Measurements from ENCODE around the gene ARHGEF38.

ARHGEF38 gene

DNA sequence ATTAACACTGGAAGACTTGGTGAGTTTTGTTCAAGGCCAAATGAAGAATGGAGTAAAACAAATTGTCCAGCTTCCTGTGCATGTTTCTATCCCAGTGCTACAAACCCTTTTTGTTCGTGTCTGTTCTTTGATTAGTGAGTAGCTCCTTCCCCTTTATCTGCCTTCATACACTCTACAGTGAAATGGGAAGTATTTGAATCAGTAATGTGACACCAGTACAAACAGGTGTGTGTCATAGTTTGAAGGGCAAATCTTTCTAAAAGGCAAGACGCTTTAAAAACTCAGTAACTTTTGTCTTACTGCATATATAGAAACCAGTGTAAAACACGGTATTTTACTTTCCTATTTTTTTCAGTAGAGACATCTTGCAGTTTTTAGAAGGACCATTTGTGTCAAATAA lies 5.9 kb downstream of the ARHGEF38 start:
- Histone ChIP-seq H3K4me1 (ENCODE audit: control insufficient read depth, insufficient read depth, low read length) (no peaks in the 10 kb centered on the region), H3K27me3 (ENCODE audit: control insufficient read depth, insufficient read depth, low read length) (peaks cover 37% of the 10 kb centered on the region), H3K4me3 (ENCODE audit: low read length) (no peak overlapping the region), H3K27ac (ENCODE audit: low read length) (no peak overlapping the region), H3K36me3 (ENCODE audit: control insufficient read depth, insufficient read depth, low read length) (no peaks in the 10 kb centered on the region), H3K9me3 (ENCODE audit: control insufficient read depth, insufficient read depth, low read length) (no peaks in the 10 kb centered on the region)
- DNase-seq (ENCODE audit: low read depth, low spot score): no peak
- no CpG with 5 or more reads among the region's 3 CpGs for WGBS (ENCODE audit: insufficient coverage, insufficient read length)

DNA sequence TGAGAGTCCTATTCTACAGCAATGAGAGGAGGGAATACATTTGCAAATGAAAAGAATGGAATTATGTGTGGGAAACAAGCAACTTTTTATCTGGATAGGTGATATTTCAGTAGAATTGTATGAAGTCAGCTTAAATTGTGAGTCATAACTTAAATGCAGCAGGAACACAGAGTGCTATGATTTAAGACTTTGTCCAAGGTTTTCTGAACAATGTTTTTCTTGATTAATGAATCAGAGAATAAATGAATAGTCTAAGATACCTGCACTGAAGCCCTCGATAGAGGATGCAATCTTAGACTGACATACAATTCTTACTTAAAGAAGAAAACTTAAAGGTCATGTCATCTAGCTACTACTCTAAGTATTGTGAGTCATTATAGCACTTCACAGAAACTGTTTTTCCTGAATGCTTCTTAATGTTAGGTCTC lies 8.0 kb downstream of the ARHGEF38 start:
- no CpG with 5 or more reads among the region's 1 CpG for WGBS (ENCODE audit: insufficient coverage, insufficient read length)

DNA sequence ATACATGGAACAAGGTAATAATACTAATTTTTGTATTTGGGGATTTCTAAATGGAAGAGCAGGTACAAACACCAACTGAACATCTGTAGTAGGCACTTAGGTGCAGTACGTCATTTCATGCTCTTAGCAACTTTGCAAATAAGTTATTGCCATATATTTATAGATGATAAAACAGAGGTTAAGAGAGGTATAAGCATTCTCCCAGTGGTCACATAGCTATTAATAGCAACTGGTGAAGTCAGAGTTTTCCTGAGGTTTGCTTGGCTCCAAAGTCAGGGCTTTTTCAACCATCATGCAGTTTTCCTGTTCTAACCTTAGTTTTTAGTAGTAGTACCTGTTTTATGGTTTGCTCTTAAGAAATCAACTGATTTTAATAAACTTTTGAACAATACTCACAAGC lies 10.9 kb downstream of the ARHGEF38 start:
- Histone ChIP-seq H3K4me3 (ENCODE audit: low read length) (no peak overlapping the region), H3K27ac (ENCODE audit: low read length) (no peak overlapping the region), H3K27me3 (ENCODE audit: control insufficient read depth, insufficient read depth, low read length) (peaks cover 10% of the 10 kb centered on the region; the same call in 1 of the 2 replicates), H3K9me3 (ENCODE audit: control insufficient read depth, insufficient read depth, low read length) (no peaks in the 10 kb centered on the region), H3K4me1 (ENCODE audit: control insufficient read depth, insufficient read depth, low read length) (no peaks in the 10 kb centered on the region), H3K36me3 (ENCODE audit: control insufficient read depth, insufficient read depth, low read length) (no peaks in the 10 kb centered on the region)
- DNase-seq (ENCODE audit: low read depth, low spot score): no peak
- WGBS (ENCODE audit: insufficient coverage, insufficient read length): no CpG with 5 or more reads among the region's 1 CpG

More for the DNA sequence above, 8.0 kb downstream of the ARHGEF38 start:
- peaks cover 28% of the 10 kb centered on the region for H3K27me3 ChIP-seq (ENCODE audit: control insufficient read depth, insufficient read depth, low read length)
- H3K9me3 ChIP-seq (ENCODE audit: control insufficient read depth, insufficient read depth, low read length): no peaks in the 10 kb centered on the region
- H3K36me3 ChIP-seq (ENCODE audit: control insufficient read depth, insufficient read depth, low read length): no peaks in the 10 kb centered on the region
- no peak overlapping the region for H3K27ac ChIP-seq (ENCODE audit: low read length)
- no peak overlapping the region for H3K4me3 ChIP-seq (ENCODE audit: low read length)
- no peak for DNase-seq (ENCODE audit: low read depth, low spot score)
- H3K4me1 ChIP-seq (ENCODE audit: control insufficient read depth, insufficient read depth, low read length): no peaks in the 10 kb centered on the region

DNA sequence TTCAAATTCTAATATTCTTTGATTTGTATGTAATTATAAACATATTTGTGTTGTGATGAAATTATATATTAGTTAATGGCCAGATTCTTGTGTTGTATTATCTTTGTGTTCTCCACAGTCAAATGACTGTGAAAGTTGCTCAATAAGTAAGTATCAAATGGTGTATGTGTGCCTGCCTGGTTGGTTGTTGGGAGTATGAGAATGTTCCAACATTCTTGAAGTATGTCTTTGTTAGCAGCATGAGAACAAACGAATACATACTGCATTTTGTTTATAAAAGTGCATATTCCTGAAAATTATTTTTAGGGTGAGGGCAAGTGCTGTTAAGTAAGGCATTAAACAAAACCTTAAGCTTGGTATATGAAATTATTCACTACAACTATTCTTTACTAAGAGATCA lies 16.2 kb downstream of the ARHGEF38 start:
- H3K4me3 ChIP-seq (ENCODE audit: low read length): no peak overlapping the region
- no peak overlapping the region for H3K27ac ChIP-seq (ENCODE audit: low read length)
- H3K27me3 ChIP-seq (ENCODE audit: control insufficient read depth, insufficient read depth, low read length): no peaks in the 10 kb centered on the region
- WGBS (ENCODE audit: insufficient coverage, insufficient read length): no CpG with 5 or more reads among the region's 1 CpG
- H3K36me3 ChIP-seq (ENCODE audit: control insufficient read depth, insufficient read depth, low read length): no peaks in the 10 kb centered on the region
- DNase-seq (ENCODE audit: low read depth, low spot score): no peak
- no peaks in the 10 kb centered on the region for H3K4me1 ChIP-seq (ENCODE audit: control insufficient read depth, insufficient read depth, low read length)
- no peaks in the 10 kb centered on the region for H3K9me3 ChIP-seq (ENCODE audit: control insufficient read depth, insufficient read depth, low read length)

DNA sequence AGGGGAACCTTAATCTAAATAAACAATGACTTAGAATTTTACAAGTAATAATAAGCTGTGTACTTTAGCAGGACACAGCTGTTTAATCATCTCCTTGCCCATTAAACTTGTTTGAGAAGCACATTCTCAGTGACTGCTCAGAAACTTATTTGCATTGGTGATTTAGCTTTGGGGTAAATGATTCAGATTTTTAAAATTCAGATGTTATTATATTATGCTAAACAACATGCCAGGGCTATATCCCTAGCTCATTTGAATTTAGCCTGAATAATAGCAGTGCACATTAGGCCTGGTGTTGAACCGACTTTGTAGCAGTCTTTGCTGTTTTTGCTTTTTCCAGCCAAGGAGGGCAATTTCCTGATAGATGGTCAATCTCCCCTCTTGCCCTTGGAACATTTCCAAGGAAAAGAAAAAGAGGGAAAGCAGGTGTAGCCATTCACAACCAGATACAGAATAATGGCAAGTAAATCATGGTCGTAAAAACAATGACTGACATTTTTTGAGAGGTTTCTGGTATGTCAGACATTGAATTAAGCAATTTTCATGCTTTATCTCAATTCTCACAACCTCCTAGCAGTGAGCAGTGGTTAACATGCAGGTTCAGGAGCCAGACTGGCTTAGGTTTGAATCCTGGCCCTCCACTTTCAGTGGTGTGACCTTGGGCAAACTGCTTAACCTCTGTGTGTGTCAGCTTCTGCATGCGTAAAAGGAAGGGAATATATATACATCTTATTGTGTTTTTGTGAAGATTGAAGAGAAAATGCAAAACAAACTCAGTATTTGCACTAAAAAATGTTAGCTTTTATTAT lies 16.8 kb downstream of the ARHGEF38 start:
- no peak overlapping the region for H3K27ac ChIP-seq (ENCODE audit: low read length)
- H3K36me3 ChIP-seq (ENCODE audit: control insufficient read depth, insufficient read depth, low read length): no peaks in the 10 kb centered on the region
- no peaks in the 10 kb centered on the region for H3K9me3 ChIP-seq (ENCODE audit: control insufficient read depth, insufficient read depth, low read length)
- H3K27me3 ChIP-seq (ENCODE audit: control insufficient read depth, insufficient read depth, low read length): no peaks in the 10 kb centered on the region
- DNase-seq (ENCODE audit: low read depth, low spot score): no peak
- WGBS (ENCODE audit: insufficient coverage, insufficient read length): no CpG with 5 or more reads among the region's 3 CpGs
- H3K4me1 ChIP-seq (ENCODE audit: control insufficient read depth, insufficient read depth, low read length): no peaks in the 10 kb centered on the region
- no peak overlapping the region for H3K4me3 ChIP-seq (ENCODE audit: low read length)

DNA sequence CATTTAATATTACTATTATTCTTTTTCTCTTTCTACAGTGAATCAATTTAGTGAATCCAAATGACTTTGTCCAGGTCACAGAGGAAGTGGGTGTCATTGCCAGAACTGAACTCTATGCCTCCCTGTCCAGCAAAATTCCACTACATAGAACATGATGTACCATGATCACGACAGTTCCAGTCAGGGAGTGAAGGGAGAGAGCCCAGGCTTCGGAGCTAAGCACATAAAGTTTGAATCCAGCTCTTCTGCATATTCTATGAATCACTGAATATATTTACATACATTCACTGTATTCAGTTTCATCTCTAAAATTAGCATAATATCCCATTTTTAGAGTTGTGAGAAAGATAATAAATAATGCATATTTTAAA lies 17.4 kb downstream of the ARHGEF38 start:
- WGBS (ENCODE audit: insufficient coverage, insufficient read length): no CpG with 5 or more reads among the region's 2 CpGs
- no peaks in the 10 kb centered on the region for H3K36me3 ChIP-seq (ENCODE audit: control insufficient read depth, insufficient read depth, low read length)
- no peak overlapping the region for H3K27ac ChIP-seq (ENCODE audit: low read length)
- no peak for DNase-seq (ENCODE audit: low read depth, low spot score)
- H3K27me3 ChIP-seq (ENCODE audit: control insufficient read depth, insufficient read depth, low read length): no peaks in the 10 kb centered on the region
- no peaks in the 10 kb centered on the region for H3K4me1 ChIP-seq (ENCODE audit: control insufficient read depth, insufficient read depth, low read length)
- H3K9me3 ChIP-seq (ENCODE audit: control insufficient read depth, insufficient read depth, low read length): no peaks in the 10 kb centered on the region
- no peak overlapping the region for H3K4me3 ChIP-seq (ENCODE audit: low read length)

DNA sequence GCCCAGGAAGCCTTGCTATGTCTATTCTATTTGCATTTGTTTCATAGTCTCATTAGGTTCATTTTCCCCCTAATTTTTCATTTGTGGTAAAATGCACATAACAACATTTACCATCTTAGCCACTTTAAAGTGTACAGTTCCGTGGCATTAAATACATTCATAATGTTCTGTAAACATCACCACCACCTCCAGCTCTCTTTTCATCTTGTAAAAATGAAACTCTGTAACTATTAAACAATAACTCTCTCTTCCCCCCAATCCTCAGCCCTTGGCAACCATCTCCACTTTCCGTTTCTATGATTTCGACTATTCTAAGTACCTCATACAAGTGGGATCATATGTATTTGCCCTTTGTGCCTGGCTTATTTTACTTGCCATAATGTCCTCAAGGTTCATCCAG lies 19.9 kb downstream of the ARHGEF38 start:
- 100% methylated on average over 2 of the region's 3 CpGs for WGBS (ENCODE audit: insufficient coverage, insufficient read length)
- H3K27ac ChIP-seq (ENCODE audit: low read length): no peak overlapping the region
- H3K27me3 ChIP-seq (ENCODE audit: control insufficient read depth, insufficient read depth, low read length): no peaks in the 10 kb centered on the region
- no peaks in the 10 kb centered on the region for H3K36me3 ChIP-seq (ENCODE audit: control insufficient read depth, insufficient read depth, low read length)
- no peak overlapping the region for H3K4me3 ChIP-seq (ENCODE audit: low read length)
- H3K9me3 ChIP-seq (ENCODE audit: control insufficient read depth, insufficient read depth, low read length): no peaks in the 10 kb centered on the region
- no peaks in the 10 kb centered on the region for H3K4me1 ChIP-seq (ENCODE audit: control insufficient read depth, insufficient read depth, low read length)
- no peak for DNase-seq (ENCODE audit: low read depth, low spot score)

DNA sequence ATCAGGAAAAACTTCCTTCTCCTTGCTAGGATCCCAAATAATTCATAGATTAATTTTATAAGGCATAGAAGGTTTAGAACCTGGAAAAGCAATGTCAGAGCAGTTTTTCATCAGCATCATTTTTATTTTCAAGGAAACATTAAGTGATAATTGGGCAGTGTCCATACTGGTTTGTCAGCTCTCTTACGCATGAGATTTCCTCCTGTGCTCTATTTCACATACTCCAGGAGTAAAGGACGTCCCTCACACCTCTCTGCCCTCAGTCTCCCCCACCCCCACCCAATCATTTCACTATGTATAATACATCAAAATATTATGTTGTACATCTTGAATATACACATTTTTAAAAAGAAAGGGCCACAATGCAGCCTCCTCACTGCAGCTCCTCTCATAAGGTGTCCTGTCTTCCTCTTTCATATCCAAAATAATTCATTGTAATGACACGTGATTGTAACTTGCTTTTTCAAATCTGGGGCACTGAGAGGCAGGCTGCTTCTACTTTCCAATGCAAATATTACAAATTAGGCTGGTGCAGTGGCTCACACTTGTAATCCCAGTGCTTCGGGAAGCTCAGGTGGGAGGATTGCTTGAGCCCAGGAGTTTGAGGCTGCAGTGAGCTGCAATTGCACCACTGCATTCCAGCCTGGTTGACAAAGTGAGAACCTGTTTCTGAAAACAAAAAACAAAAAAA lies 34.4 kb downstream of the ARHGEF38 start:
- DNase-seq (ENCODE audit: low read depth, low spot score): no peak
- no CpG with 5 or more reads among the region's 4 CpGs for WGBS (ENCODE audit: insufficient coverage, insufficient read length)
- no peaks in the 10 kb centered on the region for H3K4me1 ChIP-seq (ENCODE audit: control insufficient read depth, insufficient read depth, low read length)
- H3K9me3 ChIP-seq (ENCODE audit: control insufficient read depth, insufficient read depth, low read length): no peaks in the 10 kb centered on the region
- H3K4me3 ChIP-seq (ENCODE audit: low read length): no peak overlapping the region
- no peaks in the 10 kb centered on the region for H3K36me3 ChIP-seq (ENCODE audit: control insufficient read depth, insufficient read depth, low read length)
- H3K27me3 ChIP-seq (ENCODE audit: control insufficient read depth, insufficient read depth, low read length): no peaks in the 10 kb centered on the region
- no peak overlapping the region for H3K27ac ChIP-seq (ENCODE audit: low read length)

DNA sequence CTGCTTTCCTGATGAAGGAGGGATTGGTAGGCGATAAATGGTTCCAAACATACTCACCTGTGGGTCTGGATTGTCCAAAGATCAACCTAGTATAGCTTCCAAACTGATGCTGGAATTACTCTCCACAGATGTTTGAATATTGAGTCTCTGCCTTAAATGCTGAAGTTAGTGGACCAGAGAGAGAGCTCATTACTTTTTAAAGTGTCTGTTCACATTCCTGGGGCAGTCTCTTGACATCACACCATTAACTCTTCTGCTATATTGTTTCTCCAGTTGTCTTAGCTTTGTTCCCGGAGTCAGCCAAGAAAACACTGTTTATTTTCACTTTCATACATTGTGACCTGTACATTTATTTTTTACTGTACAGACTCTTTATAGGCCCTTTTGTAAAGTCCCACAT lies 35.4 kb downstream of the ARHGEF38 start:
- H3K4me3 ChIP-seq (ENCODE audit: low read length): no peak overlapping the region
- H3K27ac ChIP-seq (ENCODE audit: low read length): no peak overlapping the region
- no CpG with 5 or more reads among the region's 2 CpGs for WGBS (ENCODE audit: insufficient coverage, insufficient read length)

DNA sequence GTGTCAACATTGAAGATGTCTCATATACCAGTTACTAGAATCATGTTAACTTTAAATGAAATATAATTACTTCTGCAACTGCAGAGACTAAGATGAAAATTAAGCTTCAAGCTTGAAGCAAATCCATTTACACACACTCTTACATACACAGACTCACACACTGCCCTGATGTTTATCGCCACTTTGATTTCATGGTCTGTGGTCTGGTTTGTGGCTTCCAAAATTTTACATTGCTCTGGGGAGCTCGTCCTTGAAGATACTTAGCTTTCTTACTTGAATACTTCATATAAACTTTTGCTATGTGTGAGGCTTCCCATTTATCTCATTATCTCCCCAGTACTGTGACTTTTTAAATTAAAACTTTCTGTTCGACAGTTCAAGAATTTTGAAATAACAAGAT lies 35.8 kb downstream of the ARHGEF38 start:
- no peaks in the 10 kb centered on the region for H3K9me3 ChIP-seq (ENCODE audit: control insufficient read depth, insufficient read depth, low read length)
- H3K27me3 ChIP-seq (ENCODE audit: control insufficient read depth, insufficient read depth, low read length): no peaks in the 10 kb centered on the region
- H3K4me3 ChIP-seq (ENCODE audit: low read length): no peak overlapping the region
- DNase-seq (ENCODE audit: low read depth, low spot score): no peak
- no peaks in the 10 kb centered on the region for H3K36me3 ChIP-seq (ENCODE audit: control insufficient read depth, insufficient read depth, low read length)
- H3K4me1 ChIP-seq (ENCODE audit: control insufficient read depth, insufficient read depth, low read length): no peaks in the 10 kb centered on the region
- WGBS (ENCODE audit: insufficient coverage, insufficient read length): no CpG with 5 or more reads among the region's 3 CpGs
- H3K27ac ChIP-seq (ENCODE audit: low read length): no peak overlapping the region

More for the DNA sequence above, 35.4 kb downstream of the ARHGEF38 start:
- DNase-seq (ENCODE audit: low read depth, low spot score): no peak
- no peaks in the 10 kb centered on the region for H3K9me3 ChIP-seq (ENCODE audit: control insufficient read depth, insufficient read depth, low read length)
- H3K36me3 ChIP-seq (ENCODE audit: control insufficient read depth, insufficient read depth, low read length): no peaks in the 10 kb centered on the region
- no peaks in the 10 kb centered on the region for H3K4me1 ChIP-seq (ENCODE audit: control insufficient read depth, insufficient read depth, low read length)
- no peaks in the 10 kb centered on the region for H3K27me3 ChIP-seq (ENCODE audit: control insufficient read depth, insufficient read depth, low read length)

Measured in iPS DF 6.9 (cell line).